ENCODE results near the gene TNFAIP1.

Gene TNFAIP1

DNA sequence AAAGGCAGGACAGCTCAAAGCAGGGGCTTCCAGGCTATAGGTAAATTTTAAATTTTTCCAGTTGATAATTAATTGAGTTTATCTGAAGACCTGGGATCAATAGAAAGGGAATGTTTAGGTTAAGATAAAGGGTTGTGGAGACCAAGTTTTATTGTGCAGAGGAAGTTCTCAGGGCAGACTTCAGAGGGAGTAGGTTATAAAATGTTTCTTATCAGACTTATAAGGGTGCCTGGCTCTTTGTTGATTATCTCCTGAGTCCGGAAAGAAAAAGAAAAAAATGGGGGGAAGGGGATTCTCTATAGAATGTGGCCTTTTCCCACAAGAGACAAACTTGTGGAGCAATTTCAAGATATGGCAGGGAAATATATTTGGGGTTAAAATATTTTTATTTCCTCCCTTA lies 54.6 kb downstream of the TNFAIP1 start:
- Histone ChIP-seq H3K79me1 (ENCODE audit: low read depth, low read length) (no peaks in the 10 kb centered on the region), H3K36me3 (replicated peaks in 1 of 2; ENCODE audit: control insufficient read depth in 2 of 2, insufficient read depth in 2 of 2, low read length in 2 of 2) (peaks cover 11 to 90% of the 10 kb centered on the region in 2 donors), H3K4me2 (ENCODE audit: insufficient read depth, low read length, poor library complexity, severe bottlenecking) (no peak overlapping the region), H3K9ac (ENCODE audit: low read depth, low read length, poor library complexity) (no peak overlapping the region), H3K27ac (replicated peaks; ENCODE audit: low read length) (no peak overlapping the region), H3K23ac (ENCODE audit: low read depth, low read length, poor library complexity) (no peak overlapping the region), H3K4ac (ENCODE audit: low read length) (no peak overlapping the region), H3K4me1 (ENCODE audit: control insufficient read depth in 2 of 2, insufficient read depth in 1 of 2, low read depth in 1 of 2, low read length in 2 of 2) (no peaks in the 10 kb centered on the region), H2BK15ac (ENCODE audit: low read length) (no peak overlapping the region), H2BK12ac (ENCODE audit: low read length) (no peak overlapping the region), H3K27me3 (ENCODE audit: control insufficient read depth in 3 of 3, insufficient read depth in 3 of 3, low read depth in 1 of 3, low read length in 3 of 3) (peaks cover 0 to 4% (median 2%) of the 10 kb centered on the region in 3 experiments), H3K4me3 (ENCODE audit: low read length in 2 of 2) (no peak overlapping the region), H3K14ac (ENCODE audit: low read length) (no peak overlapping the region), H3K18ac (ENCODE audit: low read length) (no peak overlapping the region), H4K91ac (ENCODE audit: low read depth, low read length, poor library complexity) (no peak overlapping the region), H3K9me3 (replicated peaks in 1 of 2; ENCODE audit: control insufficient read depth in 2 of 2, insufficient read depth in 1 of 2, low read depth in 1 of 2, low read length in 2 of 2) (no peaks in the 10 kb centered on the region), H2BK5ac (ENCODE audit: low read length) (no peak overlapping the region), H2AK5ac (ENCODE audit: low read depth, low read length) (no peak overlapping the region), H2AFZ (ENCODE audit: low read length) (no peak overlapping the region), H4K8ac (ENCODE audit: low read depth, low read length) (no peak overlapping the region), H2BK120ac (ENCODE audit: low read depth, low read length) (no peak overlapping the region)
- no CpG with 5 or more reads among the region's 1 CpG for WGBS, 2 donors (ENCODE audit: extremely low coverage in 2 of 2, insufficient read length in 2 of 2, insufficient replicate concordance in 1 of 2)
- no peak for DNase-seq (ENCODE audit: low spot score)

- H2BK5ac ChIP-seq (ENCODE audit: low read length), result no peak overlapping the region
- no peak overlapping the region for H3K27ac ChIP-seq (replicated peaks; ENCODE audit: low read length)
- H2AK5ac ChIP-seq (ENCODE audit: low read depth, low read length), result no peak overlapping the region
- H3K4ac ChIP-seq (ENCODE audit: low read length), result no peak overlapping the region
- no peak for DNase-seq (ENCODE audit: low spot score)
- no peak overlapping the region for H3K14ac ChIP-seq (ENCODE audit: low read length)
- H2AFZ ChIP-seq (ENCODE audit: low read length), result no peak overlapping the region
- no peak overlapping the region for H2BK15ac ChIP-seq (ENCODE audit: low read length)
- H3K27me3 ChIP-seq (ENCODE audit: control insufficient read depth in 3 of 3, insufficient read depth in 3 of 3, low read depth in 1 of 3, low read length in 3 of 3), result no peaks in the 10 kb centered on the region
- no peak overlapping the region for H3K23ac ChIP-seq (ENCODE audit: low read depth, low read length, poor library complexity)
- H2BK12ac ChIP-seq (ENCODE audit: low read length), result no peak overlapping the region
- WGBS, 2 donors (ENCODE audit: extremely low coverage in 2 of 2, insufficient read length in 2 of 2, insufficient replicate concordance in 1 of 2), result no CpG with 5 or more reads among the region's 2 CpGs
- H3K79me1 ChIP-seq (ENCODE audit: low read depth, low read length), result no peaks in the 10 kb centered on the region
- H3K4me3 ChIP-seq (ENCODE audit: low read length in 2 of 2), result no peak overlapping the region
- no peak overlapping the region for H3K4me2 ChIP-seq (ENCODE audit: insufficient read depth, low read length, poor library complexity, severe bottlenecking)
- H2BK120ac ChIP-seq (ENCODE audit: low read depth, low read length), result no peak overlapping the region
- no peaks in the 10 kb centered on the region for H3K9me3 ChIP-seq (replicated peaks in 1 of 2; ENCODE audit: control insufficient read depth in 2 of 2, insufficient read depth in 1 of 2, low read depth in 1 of 2, low read length in 2 of 2)
- H3K4me1 ChIP-seq (ENCODE audit: control insufficient read depth in 2 of 2, insufficient read depth in 1 of 2, low read depth in 1 of 2, low read length in 2 of 2), result no peaks in the 10 kb centered on the region
- no peak overlapping the region for H4K8ac ChIP-seq (ENCODE audit: low read depth, low read length)
- no peak overlapping the region for H3K18ac ChIP-seq (ENCODE audit: low read length)
- peaks cover 11 to 90% of the 10 kb centered on the region in 2 donors for H3K36me3 ChIP-seq (replicated peaks in 1 of 2; ENCODE audit: control insufficient read depth in 2 of 2, insufficient read depth in 2 of 2, low read length in 2 of 2)
- no peak overlapping the region for H4K91ac ChIP-seq (ENCODE audit: low read depth, low read length, poor library complexity)
- H3K9ac ChIP-seq (ENCODE audit: low read depth, low read length, poor library complexity), result no peak overlapping the region
Measured at GRCh38 chr17:28390563-28390962, 55.0 kb downstream of the TNFAIP1 start.

- H3K23ac ChIP-seq (ENCODE audit: low read depth, low read length, poor library complexity), result no peak overlapping the region
- H3K4me2 ChIP-seq (ENCODE audit: insufficient read depth, low read length, poor library complexity, severe bottlenecking), result no peak overlapping the region
- no peak overlapping the region for H3K14ac ChIP-seq (ENCODE audit: low read length)
- H3K36me3 ChIP-seq (replicated peaks in 1 of 2; ENCODE audit: control insufficient read depth in 2 of 2, insufficient read depth in 2 of 2, low read length in 2 of 2), result peaks cover 14 to 91% of the 10 kb centered on the region in 2 donors
- no peak overlapping the region for H2AK5ac ChIP-seq (ENCODE audit: low read depth, low read length)
- H3K4me1 ChIP-seq (ENCODE audit: control insufficient read depth in 2 of 2, insufficient read depth in 1 of 2, low read depth in 1 of 2, low read length in 2 of 2), result no peaks in the 10 kb centered on the region
- H2BK12ac ChIP-seq (ENCODE audit: low read length), result no peak overlapping the region
- no peak overlapping the region for H3K4ac ChIP-seq (ENCODE audit: low read length)
- WGBS, 2 donors (ENCODE audit: extremely low coverage in 2 of 2, insufficient read length in 2 of 2, insufficient replicate concordance in 1 of 2), result no CpG with 5 or more reads among the region's 1 CpG
- H3K4me3 ChIP-seq (ENCODE audit: low read length in 2 of 2), result no peak overlapping the region
- no peak overlapping the region for H2BK5ac ChIP-seq (ENCODE audit: low read length)
- no peak overlapping the region for H4K8ac ChIP-seq (ENCODE audit: low read depth, low read length)
- no peak overlapping the region for H2BK15ac ChIP-seq (ENCODE audit: low read length)
- no peaks in the 10 kb centered on the region for H3K27me3 ChIP-seq (ENCODE audit: control insufficient read depth in 3 of 3, insufficient read depth in 3 of 3, low read depth in 1 of 3, low read length in 3 of 3)
- no peak overlapping the region for H2AFZ ChIP-seq (ENCODE audit: low read length)
- H3K9ac ChIP-seq (ENCODE audit: low read depth, low read length, poor library complexity), result no peak overlapping the region
- no peaks in the 10 kb centered on the region for H3K79me1 ChIP-seq (ENCODE audit: low read depth, low read length)
- H2BK120ac ChIP-seq (ENCODE audit: low read depth, low read length), result no peak overlapping the region
- DNase-seq (ENCODE audit: low spot score), result no peak
- no peak overlapping the region for H3K27ac ChIP-seq (replicated peaks; ENCODE audit: low read length)
- H3K9me3 ChIP-seq (replicated peaks in 1 of 2; ENCODE audit: control insufficient read depth in 2 of 2, insufficient read depth in 1 of 2, low read depth in 1 of 2, low read length in 2 of 2), result no peaks in the 10 kb centered on the region
- no peak overlapping the region for H3K18ac ChIP-seq (ENCODE audit: low read length)
- H4K91ac ChIP-seq (ENCODE audit: low read depth, low read length, poor library complexity), result no peak overlapping the region
Measured at GRCh38 chr17:28390984-28391383, 55.4 kb downstream of the TNFAIP1 start.

- H3K4ac ChIP-seq (ENCODE audit: low read length), result no peak overlapping the region
- H3K4me1 ChIP-seq (ENCODE audit: control insufficient read depth in 2 of 2, insufficient read depth in 1 of 2, low read depth in 1 of 2, low read length in 2 of 2), result no peaks in the 10 kb centered on the region
- H2BK120ac ChIP-seq (ENCODE audit: low read depth, low read length), result no peak overlapping the region
- no peak overlapping the region for H2BK5ac ChIP-seq (ENCODE audit: low read length)
- no peak overlapping the region for H4K8ac ChIP-seq (ENCODE audit: low read depth, low read length)
- no peak overlapping the region for H3K18ac ChIP-seq (ENCODE audit: low read length)
- H2AK5ac ChIP-seq (ENCODE audit: low read depth, low read length), result no peak overlapping the region
- peak overlapping the region; percentile 12 for H3K9ac ChIP-seq (ENCODE audit: low read depth, low read length, poor library complexity)
- H3K14ac ChIP-seq (ENCODE audit: low read length), result no peak overlapping the region
- no peak overlapping the region for H3K4me2 ChIP-seq (ENCODE audit: insufficient read depth, low read length, poor library complexity, severe bottlenecking)
- no peak overlapping the region for H2BK15ac ChIP-seq (ENCODE audit: low read length)
- no peak overlapping the region for H3K27ac ChIP-seq (replicated peaks; ENCODE audit: low read length)
- no peak for DNase-seq (ENCODE audit: low spot score)
- H2BK12ac ChIP-seq (ENCODE audit: low read length), result no peak overlapping the region
- WGBS, 2 donors (ENCODE audit: extremely low coverage in 2 of 2, insufficient read length in 2 of 2, insufficient replicate concordance in 1 of 2), result no CpG with 5 or more reads among the region's 2 CpGs
- no peak overlapping the region for H2AFZ ChIP-seq (ENCODE audit: low read length)
- no peak overlapping the region for H3K23ac ChIP-seq (ENCODE audit: low read depth, low read length, poor library complexity)
- H3K79me1 ChIP-seq (ENCODE audit: low read depth, low read length), result no peaks in the 10 kb centered on the region
- no peak overlapping the region for H3K4me3 ChIP-seq (ENCODE audit: low read length in 2 of 2)
- peaks cover 15 to 91% of the 10 kb centered on the region in 2 donors for H3K36me3 ChIP-seq (replicated peaks in 1 of 2; ENCODE audit: control insufficient read depth in 2 of 2, insufficient read depth in 2 of 2, low read length in 2 of 2)
- no peaks in the 10 kb centered on the region for H3K9me3 ChIP-seq (replicated peaks in 1 of 2; ENCODE audit: control insufficient read depth in 2 of 2, insufficient read depth in 1 of 2, low read depth in 1 of 2, low read length in 2 of 2)
- no peak overlapping the region for H4K91ac ChIP-seq (ENCODE audit: low read depth, low read length, poor library complexity)
- no peaks in the 10 kb centered on the region for H3K27me3 ChIP-seq (ENCODE audit: control insufficient read depth in 3 of 3, insufficient read depth in 3 of 3, low read depth in 1 of 3, low read length in 3 of 3)
Measured at GRCh38 chr17:28391401-28391800, 55.8 kb downstream of the TNFAIP1 start.
